Breast epithelium (tissue), 3 donors: ENCODE measurements around the gene FOXA1.

Experiments used
- CTCF ChIP-seq, 3 donors: fragments of 450-650 bp; IDR thresholded peaks; one replicate each; pipeline ENCODE4 v1.5.1; 2016 to 2017; ENCODE audit warnings: antibody characterized with exemption in 3 of 3, mild to moderate bottlenecking in 3 of 3, moderate library complexity in 3 of 3
- POLR2A ChIP-seq: fragments of 450-650 bp; IDR thresholded peaks from one replicate; pipeline ENCODE4 v1.6.1; 2016; ENCODE audit warnings: antibody characterized with exemption, mild to moderate bottlenecking, moderate library complexity
- POLR2AphosphoS5 ChIP-seq, 3 donors: sonication (generic); formaldehyde crosslinking; IDR thresholded peaks; one replicate each; pipeline ENCODE4 v1.6.1; 2017; ENCODE audit warnings: antibody characterized with exemption in 3 of 3

- TF ChIP-seq CTCF (IDR thresholded peaks at IDR 0.05) (no peak), POLR2A (no peak), POLR2AphosphoS5 (IDR thresholded peaks at IDR 0.05) (no peak)
These were observed 6.1 kb upstream of the FOXA1 start for GRCh38 chr14:37600880-37601741.
